Fibroblast of the aortic adventitia (primary cell): ENCODE results near the gene NFIA. TPM values are rescaled to one million over a fixed set of nuclear protein-coding genes. Genes with fewer than 3 reads are reported as not detected.

Experiments
- DNase-seq: peaks from one replicate; pipeline ENCODE4 v3.0.0-alpha.2; 2010; ENCODE audit warnings: low read depth
- H3K4me3 ChIP-seq: 2 replicates; pipeline ENCODE4 v1.5.1; 2011; ENCODE audit warnings: low read depth, mild to moderate bottlenecking, control low read depth, low read length, moderate library complexity
- total RNA-seq: library from RNA; depleted of rRNA; stranded (reverse); fragments of >200 nt; gene quantifications from 2 replicates; pipeline ENCODE4 v1.2.3, GENCODE V29; 2012; ENCODE audit warnings: low replicate concordance
- TF ChIP-seq, protein P1 (sequence below): IDR thresholded peaks from 2 replicates; pipeline ENCODE4 v1.5.1; 2011; ENCODE audit warnings: mild to moderate bottlenecking, low read length, control low read depth, inconsistent platforms; ENCODE audit not compliant: insufficient read depth

The NFIA gene
- total RNA-seq, 1 donor: 32.0 TPM

DNA sequence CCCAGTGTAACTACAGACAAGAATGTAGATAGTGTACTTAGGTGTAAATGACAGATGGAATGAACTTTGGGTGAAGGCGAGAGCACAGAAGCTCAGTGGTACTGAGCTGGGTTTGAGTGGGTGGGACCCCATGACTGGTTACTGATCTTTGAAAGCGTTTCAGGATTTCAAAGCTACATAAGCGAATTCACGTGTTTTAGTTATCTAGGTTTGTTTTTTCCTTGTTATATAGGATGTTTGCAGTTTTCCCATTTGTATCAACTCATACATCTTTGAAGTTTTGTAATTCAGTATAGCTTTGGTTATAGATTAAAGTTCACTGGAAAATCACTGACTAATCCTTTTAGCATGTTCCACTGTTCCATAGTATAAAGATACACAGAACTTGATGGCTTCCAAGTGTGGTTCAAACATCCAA lies 182.5 kb downstream of the NFIA start:
- no peak for DNase-seq
- TF ChIP-seq, protein P1, sequence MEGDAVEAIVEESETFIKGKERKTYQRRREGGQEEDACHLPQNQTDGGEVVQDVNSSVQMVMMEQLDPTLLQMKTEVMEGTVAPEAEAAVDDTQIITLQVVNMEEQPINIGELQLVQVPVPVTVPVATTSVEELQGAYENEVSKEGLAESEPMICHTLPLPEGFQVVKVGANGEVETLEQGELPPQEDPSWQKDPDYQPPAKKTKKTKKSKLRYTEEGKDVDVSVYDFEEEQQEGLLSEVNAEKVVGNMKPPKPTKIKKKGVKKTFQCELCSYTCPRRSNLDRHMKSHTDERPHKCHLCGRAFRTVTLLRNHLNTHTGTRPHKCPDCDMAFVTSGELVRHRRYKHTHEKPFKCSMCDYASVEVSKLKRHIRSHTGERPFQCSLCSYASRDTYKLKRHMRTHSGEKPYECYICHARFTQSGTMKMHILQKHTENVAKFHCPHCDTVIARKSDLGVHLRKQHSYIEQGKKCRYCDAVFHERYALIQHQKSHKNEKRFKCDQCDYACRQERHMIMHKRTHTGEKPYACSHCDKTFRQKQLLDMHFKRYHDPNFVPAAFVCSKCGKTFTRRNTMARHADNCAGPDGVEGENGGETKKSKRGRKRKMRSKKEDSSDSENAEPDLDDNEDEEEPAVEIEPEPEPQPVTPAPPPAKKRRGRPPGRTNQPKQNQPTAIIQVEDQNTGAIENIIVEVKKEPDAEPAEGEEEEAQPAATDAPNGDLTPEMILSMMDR: no peak
- H3K4me3 ChIP-seq: no peak overlapping the region

DNA sequence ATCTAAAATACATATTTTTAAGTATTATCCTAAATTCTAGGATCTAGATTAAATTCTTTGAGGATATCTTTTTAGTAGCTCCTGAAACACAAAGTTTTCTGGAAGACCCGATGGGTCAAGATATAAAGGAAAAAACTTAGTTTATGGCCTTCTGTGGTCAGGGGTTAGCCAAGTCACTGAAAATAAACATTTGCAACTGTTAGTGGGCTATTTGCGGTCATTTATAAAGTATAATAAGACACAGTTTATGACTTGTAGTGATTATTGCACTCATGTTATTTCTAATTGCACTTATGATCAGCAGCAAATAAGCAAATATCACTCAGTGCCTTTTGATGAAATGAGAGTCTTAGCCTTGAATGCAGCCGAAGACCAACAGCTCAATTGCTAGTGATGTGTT lies 183.3 kb downstream of the NFIA start:
- H3K4me3 ChIP-seq: no peak overlapping the region
- no peak for DNase-seq

GRCh38 chr1:61266738-61267137 lies 184.4 kb downstream of the NFIA start:
- DNase-seq: no peak
- TF ChIP-seq, protein P1: no peak
- H3K4me3 ChIP-seq: no peak overlapping the region

More for the DNA sequence above, 183.3 kb downstream of the NFIA start:
- TF ChIP-seq, protein P1: no peak

DNA sequence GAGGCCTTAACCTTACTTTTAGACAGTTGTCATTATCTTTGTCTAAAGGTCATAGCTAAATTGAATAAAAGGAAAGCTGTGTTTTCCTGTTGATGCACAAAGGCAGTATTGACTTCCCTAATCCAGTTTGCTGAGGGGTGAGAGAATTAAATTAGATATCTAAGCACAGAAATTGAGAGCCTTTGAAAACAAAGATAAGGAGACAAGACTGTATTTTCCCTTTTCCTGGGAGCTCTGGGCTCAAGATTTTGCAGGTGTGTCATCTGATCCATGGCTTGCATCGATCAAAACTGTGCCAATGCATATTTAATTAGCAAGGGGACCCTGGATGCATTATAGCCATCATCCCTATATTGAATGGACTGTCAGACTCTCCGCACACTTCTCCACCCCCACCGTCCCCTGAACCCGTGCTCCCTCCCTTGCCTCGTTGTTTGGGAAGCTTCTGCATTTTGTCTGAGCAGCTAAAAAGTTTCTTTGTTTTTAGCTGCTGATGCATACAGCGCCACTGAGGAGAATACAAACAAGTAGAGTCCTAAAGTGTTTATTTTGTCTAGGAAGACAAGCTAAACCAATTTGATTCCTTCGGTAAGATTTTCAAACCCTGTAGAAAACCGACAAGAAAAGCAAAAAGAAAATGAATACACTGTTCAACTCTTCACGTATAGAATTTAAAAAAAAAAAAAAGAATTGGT lies 186.3 kb downstream of the NFIA start:
- DNase-seq: no peak
- TF ChIP-seq, protein P1: no peak
- no peak overlapping the region for H3K4me3 ChIP-seq

GRCh38 chr1:61269602-61270001 lies 187.2 kb downstream of the NFIA start:
- TF ChIP-seq, protein P1: no peak
- no peak for DNase-seq
- H3K4me3 ChIP-seq: no peak overlapping the region

GRCh38 chr1:61270107-61270506 lies 187.7 kb downstream of the NFIA start:
- H3K4me3 ChIP-seq: no peak overlapping the region
- TF ChIP-seq, protein P1: no peak
- DNase-seq: no peak
